SU-DHL-6 (cell line): ENCODE results near the gene DUS4L.

Experiments
- H2AFZ ChIP-seq: fragments of 200-600 bp; sonication (generic); 2 replicates; pipeline ENCODE4 v1.6.1; 2014; ENCODE audit warnings: low read depth, mild to moderate bottlenecking, moderate library complexity, mixed read lengths, antibody characterized with exemption, low read length; ENCODE audit not compliant: severe bottlenecking
- H3F3A ChIP-seq: fragments of 200-600 bp; shearing (Covaris generic); 2 replicates; pipeline ENCODE4 v1.6.0; 2016; ENCODE audit warnings: antibody characterized with exemption, mild to moderate bottlenecking; ENCODE audit not compliant: insufficient read depth
- H3K27ac ChIP-seq: fragments of 200-600 bp; sonication (generic); 2 replicates; pipeline ENCODE4 v1.5.1; 2016; ENCODE audit warnings: low read depth, mild to moderate bottlenecking, low read length, moderate library complexity, mixed read lengths
- H3K27me3 ChIP-seq: fragments of 200-600 bp; sonication (generic), shearing (Covaris generic); 2 replicates; pipeline ENCODE4 v1.6.0; 2014; ENCODE audit warnings: mild to moderate bottlenecking, low read length
- H3K36me3 ChIP-seq: fragments of 200-600 bp; sonication (generic); 2 replicates; pipeline ENCODE4 v1.6.1; 2014; ENCODE audit warnings: mild to moderate bottlenecking, low read length, mixed read lengths
- H3K4me2 ChIP-seq: fragments of 300-600, 200-600 bp; shearing (Covaris generic), sonication (generic); 2 replicates; pipeline ENCODE4 v1.6.0; 2014; ENCODE audit warnings: low read length, low read depth, mild to moderate bottlenecking; ENCODE audit not compliant: poor library complexity, severe bottlenecking
- H3K4me3 ChIP-seq: fragments of 200-600 bp; sonication (generic); 2 replicates; pipeline ENCODE4 v1.5.1; 2014; ENCODE audit warnings: antibody characterized with exemption, low read length, mild to moderate bottlenecking, mixed read lengths; ENCODE audit not compliant: insufficient read depth, poor library complexity, severe bottlenecking
- H3K79me2 ChIP-seq: fragments of 200-600 bp; sonication (generic); 2 replicates; pipeline ENCODE4 v1.6.1; 2014; ENCODE audit warnings: mild to moderate bottlenecking, low read length, moderate library complexity; ENCODE audit not compliant: insufficient read depth
- H3K9ac ChIP-seq: fragments of 200-600 bp; sonication (generic); 2 replicates; pipeline ENCODE4 v1.7.0; 2014; ENCODE audit warnings: mild to moderate bottlenecking, low read length
- H3K9me2 ChIP-seq: fragments of 200-600 bp; sonication (generic); replicated peaks from 2 replicates; pipeline ENCODE4 v1.6.1; 2014; ENCODE audit warnings: low read length; ENCODE audit not compliant: insufficient read depth
- H3K9me3 ChIP-seq: fragments of 200-600 bp; sonication (generic); 2 replicates; pipeline ENCODE4 v1.6.1; 2014; ENCODE audit warnings: low read length, mixed read lengths; ENCODE audit not compliant: insufficient read depth
- H4K20me1 ChIP-seq: fragments of 200-600 bp; sonication (generic); 2 replicates; pipeline ENCODE4 v1.6.1; 2014; ENCODE audit warnings: low read depth, mild to moderate bottlenecking, antibody characterized with exemption, low read length, moderate library complexity, mixed read lengths
- EZH2phosphoT487 ChIP-seq: fragments of 200-600 bp; sonication (generic), shearing (Covaris generic); conservative IDR thresholded peaks from 2 replicates; pipeline ENCODE4 v1.6.1; 2018; ENCODE audit warnings: mild to moderate bottlenecking, antibody characterized with exemption, low read length, moderate library complexity, mixed read lengths
- TF ChIP-seq, protein P1 (sequence below): fragments of 200-600 bp; sonication (generic); IDR thresholded peaks from one replicate; pipeline ENCODE4 v1.5.1; 2017; ENCODE audit warnings: antibody characterized with exemption, mild to moderate bottlenecking, low read length, moderate library complexity; ENCODE audit not compliant: insufficient read depth, poor library complexity, severe bottlenecking

The DUS4L gene

DNA sequence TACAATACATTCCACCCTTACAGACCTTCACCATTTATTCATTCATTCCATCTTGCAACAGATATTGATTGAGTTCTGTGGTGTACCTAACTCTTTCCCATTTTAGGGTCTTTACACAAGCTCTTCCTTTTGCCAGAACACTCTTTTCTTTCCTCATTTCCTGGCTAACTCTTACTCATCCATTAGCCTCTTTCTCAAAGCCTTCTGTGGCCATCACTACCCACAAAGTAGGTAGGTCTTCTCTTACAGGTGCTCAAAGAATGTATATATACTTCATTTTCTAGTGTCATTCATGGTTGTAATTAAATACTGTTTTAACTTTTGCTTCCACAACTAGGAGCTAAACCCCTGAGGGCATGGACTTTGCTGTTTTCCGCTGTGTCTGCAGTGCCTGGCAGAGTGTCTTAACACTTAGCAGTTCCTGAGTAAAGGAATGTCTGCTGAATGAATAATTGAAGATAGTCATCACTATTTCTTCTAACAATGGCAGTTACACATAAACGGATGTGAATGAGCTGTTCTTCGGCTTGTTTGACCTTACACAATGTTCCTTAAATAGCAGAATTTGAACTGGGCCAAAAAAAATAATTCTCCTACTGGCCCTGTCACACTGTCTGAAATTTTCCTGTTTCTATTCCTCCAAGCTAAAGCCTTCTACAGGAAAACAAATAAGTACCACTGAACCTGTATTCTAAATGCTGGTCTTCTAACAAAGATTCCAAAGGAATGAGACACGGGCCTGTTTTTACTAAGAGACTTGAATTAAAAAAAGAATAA is 31.4 kb downstream of the DUS4L start:
- Histone ChIP-seq H3K9ac (no peak overlapping the region), H3K79me2 (no peaks in the 10 kb centered on the region), H3K9me2 (no peaks in the 10 kb centered on the region), H3K9me3 (no peaks in the 10 kb centered on the region), H3F3A (peaks cover 8% of the 10 kb centered on the region; the same call in 1 of the 2 replicates), H2AFZ (no peak overlapping the region), H3K36me3 (peaks cover 8% of the 10 kb centered on the region; the same call in 1 of the 2 replicates), H3K4me2 (no peak overlapping the region), H3K27me3 (no peaks in the 10 kb centered on the region), H3K27ac (no peak overlapping the region), H4K20me1 (no peaks in the 10 kb centered on the region), H3K4me3 (no peak overlapping the region)
- TF ChIP-seq, protein P1, sequence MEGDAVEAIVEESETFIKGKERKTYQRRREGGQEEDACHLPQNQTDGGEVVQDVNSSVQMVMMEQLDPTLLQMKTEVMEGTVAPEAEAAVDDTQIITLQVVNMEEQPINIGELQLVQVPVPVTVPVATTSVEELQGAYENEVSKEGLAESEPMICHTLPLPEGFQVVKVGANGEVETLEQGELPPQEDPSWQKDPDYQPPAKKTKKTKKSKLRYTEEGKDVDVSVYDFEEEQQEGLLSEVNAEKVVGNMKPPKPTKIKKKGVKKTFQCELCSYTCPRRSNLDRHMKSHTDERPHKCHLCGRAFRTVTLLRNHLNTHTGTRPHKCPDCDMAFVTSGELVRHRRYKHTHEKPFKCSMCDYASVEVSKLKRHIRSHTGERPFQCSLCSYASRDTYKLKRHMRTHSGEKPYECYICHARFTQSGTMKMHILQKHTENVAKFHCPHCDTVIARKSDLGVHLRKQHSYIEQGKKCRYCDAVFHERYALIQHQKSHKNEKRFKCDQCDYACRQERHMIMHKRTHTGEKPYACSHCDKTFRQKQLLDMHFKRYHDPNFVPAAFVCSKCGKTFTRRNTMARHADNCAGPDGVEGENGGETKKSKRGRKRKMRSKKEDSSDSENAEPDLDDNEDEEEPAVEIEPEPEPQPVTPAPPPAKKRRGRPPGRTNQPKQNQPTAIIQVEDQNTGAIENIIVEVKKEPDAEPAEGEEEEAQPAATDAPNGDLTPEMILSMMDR, result no peak
- no peak for TF ChIP-seq EZH2phosphoT487

DNA sequence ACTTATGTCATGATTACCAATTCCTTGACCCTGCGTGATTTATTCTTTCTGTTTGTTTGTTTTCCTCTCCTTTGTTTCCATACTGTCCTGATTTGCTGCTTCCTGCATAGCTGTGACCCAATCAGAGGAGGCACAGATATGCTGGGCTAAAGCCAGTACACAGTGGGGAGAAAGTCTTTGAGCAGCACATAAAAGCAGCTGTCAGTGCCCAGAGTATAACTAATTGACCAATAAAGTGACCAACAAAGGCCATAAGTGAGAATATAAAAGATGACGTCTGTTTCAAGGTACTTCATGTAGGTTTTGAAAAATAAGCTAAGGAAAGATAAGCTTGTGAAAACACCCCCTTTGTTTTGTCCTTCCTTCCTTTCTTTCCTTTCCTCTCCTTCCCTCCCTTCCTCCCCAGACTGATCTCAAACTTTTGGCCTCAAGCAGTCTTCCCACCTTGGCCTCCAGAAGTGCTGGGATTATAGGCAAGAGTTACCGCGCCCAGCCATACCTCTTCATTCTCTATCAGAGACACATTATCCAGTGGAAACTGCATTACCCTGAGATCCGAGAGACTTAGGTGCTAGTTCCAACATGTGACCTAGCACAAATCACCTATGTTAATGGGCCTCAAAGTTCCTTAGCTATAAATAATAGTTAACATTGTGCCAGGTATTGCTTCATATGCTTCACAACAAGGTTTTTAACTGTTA is 33.3 kb downstream of the DUS4L start:
- no peak overlapping the region for H3K9ac ChIP-seq
- no peaks in the 10 kb centered on the region for H3K9me2 ChIP-seq
- H4K20me1 ChIP-seq, result no peaks in the 10 kb centered on the region
- H3F3A ChIP-seq, result peaks cover 10% of the 10 kb centered on the region; the same call in 1 of the 2 replicates
- H3K4me3 ChIP-seq, result no peak overlapping the region
- H3K27me3 ChIP-seq, result no peaks in the 10 kb centered on the region
- H3K4me2 ChIP-seq, result no peak overlapping the region
- peaks cover 21% of the 10 kb centered on the region; the same call in 1 of the 2 replicates for H3K36me3 ChIP-seq
- no peak overlapping the region for H3K27ac ChIP-seq
- TF ChIP-seq, protein P1, result no peak
- TF ChIP-seq EZH2phosphoT487, result no peak
- H3K79me2 ChIP-seq, result no peaks in the 10 kb centered on the region
- H3K9me3 ChIP-seq, result no peaks in the 10 kb centered on the region
- no peak overlapping the region for H2AFZ ChIP-seq

DNA sequence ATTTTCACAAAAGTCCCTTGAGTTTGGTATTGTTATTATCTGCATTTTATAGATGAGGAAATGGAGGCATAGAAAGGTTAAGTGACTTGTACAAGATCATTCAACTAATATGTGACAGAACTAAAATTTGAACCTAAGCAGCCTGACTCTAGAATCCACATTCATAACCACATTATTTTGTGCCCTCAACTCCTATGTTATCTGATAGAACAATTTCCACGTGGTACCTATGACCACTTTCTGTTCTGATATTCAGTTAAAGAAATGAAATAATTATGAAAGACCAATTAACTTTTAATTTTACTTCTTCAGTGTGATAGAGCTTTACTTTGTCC is 33.8 kb downstream of the DUS4L start:
- Histone ChIP-seq H3K4me2 (no peak overlapping the region), H3K27ac (no peak overlapping the region), H3K4me3 (no peak overlapping the region)

More for the DNA sequence above, 33.8 kb downstream of the DUS4L start:
- no peak for TF ChIP-seq EZH2phosphoT487
- TF ChIP-seq, protein P1, result no peak
- Histone ChIP-seq H2AFZ (no peak overlapping the region), H3K9me2 (no peaks in the 10 kb centered on the region), H3K79me2 (no peaks in the 10 kb centered on the region), H4K20me1 (no peaks in the 10 kb centered on the region), H3K27me3 (no peaks in the 10 kb centered on the region), H3K36me3 (peaks cover 25% of the 10 kb centered on the region; the same call in 1 of the 2 replicates), H3K9ac (no peak overlapping the region), H3F3A (peaks cover 10% of the 10 kb centered on the region; the same call in 1 of the 2 replicates), H3K9me3 (no peaks in the 10 kb centered on the region)
